NCI-H146 treated with DMSO at 0.1 percent for 48 hours (cell line): ENCODE data around the gene RPRML.
"Not testable (repeated sequence)": the region's sequence is repeated elsewhere in the genome, so short reads cannot be mapped to it uniquely, and the experiment has no call there.

Source experiments
- DNase-seq: peaks from one replicate; lab custom pipeline; 2025; ENCODE audit not compliant: unreplicated experiment; lab: John Stamatoyannopoulos, UW

The RPRML gene

GRCh38 chr17:46976626-46977270 is 2.3 kb downstream of the RPRML start:
- DNase-seq, result no peak

GRCh38 chr17:46975287-46975686 is 3.8 kb downstream of the RPRML start:
- no peak for DNase-seq

- DNase-seq, result no peak
Measured at GRCh38 chr17:46974086-46974485, 5.0 kb downstream of the RPRML start.

GRCh38 chr17:46972346-46972745 is 6.7 kb downstream of the RPRML start:
- no peak for DNase-seq

- DNase-seq, result no peak
Measured at GRCh38 chr17:46971647-46972300, 7.3 kb downstream of the RPRML start.

- no peak for DNase-seq
Measured at GRCh38 chr17:46968896-46969295, 10.2 kb downstream of the RPRML start.

- DNase-seq, result no peak
Measured at GRCh38 chr17:46968224-46968834, 10.7 kb downstream of the RPRML start.

- no peak for DNase-seq
Measured at GRCh38 chr17:46964315-46965265, 14.5 kb downstream of the RPRML start.

GRCh38 chr17:46963571-46963970 is 15.5 kb downstream of the RPRML start:
- DNase-seq, result no peak

GRCh38 chr17:46962374-46962790 is 16.7 kb downstream of the RPRML start:
- DNase-seq, result no peak

- DNase-seq, result no peak
Measured at GRCh38 chr17:46960152-46960551, 18.9 kb downstream of the RPRML start.

GRCh38 chr17:46958041-46958591 is 20.9 kb downstream of the RPRML start:
- DNase-seq, result no peak

- DNase-seq, result not testable (repeated sequence)
Measured at GRCh38 chr17:46953191-46953590, 25.9 kb downstream of the RPRML start.

GRCh38 chr17:46952115-46952514 is 26.9 kb downstream of the RPRML start:
- no peak for DNase-seq

- no peak for DNase-seq
Measured at GRCh38 chr17:46951706-46952105, 27.3 kb downstream of the RPRML start.

- DNase-seq, result no peak
Measured at GRCh38 chr17:46950997-46951621, 27.9 kb downstream of the RPRML start.

GRCh38 chr17:46950342-46950996 is 28.6 kb downstream of the RPRML start:
- DNase-seq, result no peak

GRCh38 chr17:46949291-46950174 is 29.5 kb downstream of the RPRML start:
- no peak for DNase-seq

- DNase-seq, result no peak
Measured at GRCh38 chr17:46948544-46948943, 30.5 kb downstream of the RPRML start.
